Stimulated activated CD4-positive, alpha-beta T cell treated with anti-CD3 and anti-CD28 coated beads, Interleukin-15, amount 100 ng/mL, for 48 hours (primary cell): ENCODE measurements around the gene CCSER1.
"Not testable (repeated sequence)": the region's sequence is repeated elsewhere in the genome, so short reads cannot be mapped to it uniquely, and the experiment has no call there.

Experiments used
- DNase-seq, 2 donors: peaks; one replicate each; pipeline ENCODE4 v3.0.0-alpha.2; 2020; ENCODE audit warnings: low read depth in 2 of 2

Gene CCSER1

GRCh38 chr4:91167864-91168653, 1040.9 kb downstream of the CCSER1 start:
- DNase-seq: not testable (repeated sequence)

- DNase-seq: no peak
Measured at GRCh38 chr4:91170768-91171167, 1043.6 kb downstream of the CCSER1 start.

- no peak for DNase-seq
Measured at GRCh38 chr4:91171217-91171616, 1044.0 kb downstream of the CCSER1 start.

GRCh38 chr4:91185061-91185460, 1057.9 kb downstream of the CCSER1 start:
- DNase-seq: not testable (repeated sequence)

GRCh38 chr4:91198951-91199350, 1071.8 kb downstream of the CCSER1 start:
- DNase-seq: no peak

GRCh38 chr4:91207535-91207934, 1080.3 kb downstream of the CCSER1 start:
- no peak for DNase-seq

- no peak for DNase-seq
Measured at GRCh38 chr4:91212211-91212610, 1085.0 kb downstream of the CCSER1 start.

- DNase-seq: not testable (repeated sequence)
Measured at GRCh38 chr4:91217831-91218403, 1090.7 kb downstream of the CCSER1 start.

GRCh38 chr4:91220315-91220714, 1093.1 kb downstream of the CCSER1 start:
- DNase-seq: no peak

GRCh38 chr4:91222014-91222413, 1094.8 kb downstream of the CCSER1 start:
- no peak for DNase-seq

GRCh38 chr4:91226867-91227266, 1099.7 kb downstream of the CCSER1 start:
- no peak for DNase-seq

GRCh38 chr4:91228659-91229058, 1101.5 kb downstream of the CCSER1 start:
- no peak for DNase-seq

GRCh38 chr4:91233164-91233563, 1106.0 kb downstream of the CCSER1 start:
- DNase-seq: no peak

GRCh38 chr4:91243132-91243531, 1115.9 kb downstream of the CCSER1 start:
- DNase-seq: no peak

- no peak for DNase-seq
Measured at GRCh38 chr4:91256043-91256442, 1128.8 kb downstream of the CCSER1 start.

GRCh38 chr4:91256751-91257150, 1129.6 kb downstream of the CCSER1 start:
- no peak for DNase-seq

GRCh38 chr4:91257721-91258120, 1130.5 kb downstream of the CCSER1 start:
- no peak for DNase-seq

GRCh38 chr4:91258326-91258725, 1131.1 kb downstream of the CCSER1 start:
- DNase-seq: no peak

GRCh38 chr4:91267543-91267942, 1140.3 kb downstream of the CCSER1 start:
- DNase-seq: no peak

- DNase-seq: not testable (repeated sequence)
Measured at GRCh38 chr4:91268481-91268880, 1141.3 kb downstream of the CCSER1 start.

GRCh38 chr4:91268913-91269312, 1141.7 kb downstream of the CCSER1 start:
- DNase-seq: no peak

- no peak for DNase-seq
Measured at GRCh38 chr4:91279899-91280298, 1152.7 kb downstream of the CCSER1 start.

GRCh38 chr4:91280551-91281290, 1153.5 kb downstream of the CCSER1 start:
- DNase-seq: no peak
